HG03108 (cell line): ENCODE measurements around the gene SHLD2.
"Not testable (repeated sequence)": the region's sequence is repeated elsewhere in the genome, so short reads cannot be mapped to it uniquely, and the experiment has no call there.

Source experiments
- ATAC-seq: cut with Tn5 transposase; IDR thresholded peaks from one replicate; pipeline ENCODE4 v1.9.1; 2021; ENCODE audit warnings: moderate library complexity; ENCODE audit not compliant: unreplicated experiment

SHLD2 gene

GRCh38 chr10:87211848-87212247, 116.8 kb downstream of the SHLD2 start:
- not testable (repeated sequence) for ATAC-seq

- not testable (repeated sequence) for ATAC-seq
Observed at GRCh38 chr10:87213150-87213765, 118.3 kb downstream of the SHLD2 start.

- ATAC-seq, result not testable (repeated sequence)
Observed at GRCh38 chr10:87213806-87214205, 118.8 kb downstream of the SHLD2 start.

- ATAC-seq, result not testable (repeated sequence)
Observed at GRCh38 chr10:87216120-87216519, 121.1 kb downstream of the SHLD2 start.

GRCh38 chr10:87219370-87219769, 124.4 kb downstream of the SHLD2 start:
- ATAC-seq, result not testable (repeated sequence)

- ATAC-seq, result not testable (repeated sequence)
Observed at GRCh38 chr10:87222789-87223188, 127.8 kb downstream of the SHLD2 start.

GRCh38 chr10:87225148-87225547, 130.1 kb downstream of the SHLD2 start, which contains the start of gene NUTM2A:
TSS of gene NUTM2A (plus strand) at chr10:87225448. CDS start at chr10:87225831, 383 bp downstream.
- ATAC-seq, result not testable (repeated sequence)

- ATAC-seq, result not testable (repeated sequence)
Observed at GRCh38 chr10:87228247-87228646, 133.2 kb downstream of the SHLD2 start.

GRCh38 chr10:87229211-87229610, 134.2 kb downstream of the SHLD2 start:
- ATAC-seq, result not testable (repeated sequence)

GRCh38 chr10:87234854-87235253, 139.8 kb downstream of the SHLD2 start:
- ATAC-seq, result not testable (repeated sequence)

GRCh38 chr10:87237244-87237643, 142.2 kb downstream of the SHLD2 start:
- not testable (repeated sequence) for ATAC-seq

GRCh38 chr10:87239346-87239808, 144.4 kb downstream of the SHLD2 start:
- ATAC-seq, result not testable (repeated sequence)
